Tibial nerve (tissue), 4 donors: ENCODE results near the gene RSBN1. TPM values are rescaled to one million over a fixed set of nuclear protein-coding genes. Genes with fewer than 3 reads are reported as not detected.

Experiments used
- DNase-seq, 2 donors: peaks; one replicate each; pipeline ENCODE4 v3.0.0-alpha.2; 2019; ENCODE audit warnings: low spot score in 2 of 2
- H3K27ac ChIP-seq, 4 donors: fragments of 200-600 bp; sonication (generic) in 3 of 4; one replicate each; pipeline ENCODE4 v1.5.1; 2017 to 2019; ENCODE audit warnings: mild to moderate bottlenecking in 1 of 4
- H3K27me3 ChIP-seq, 2 donors: fragments of 200-600 bp; sonication (generic) in 1 of 2; one replicate each; pipeline versions ENCODE4 v1.5.1 to v1.6.0; 2017 to 2019
- H3K36me3 ChIP-seq, 3 donors: fragments of 200-600 bp; sonication (generic); one replicate each; pipeline ENCODE4 v1.5.1; 2018 to 2019
- H3K4me1 ChIP-seq, 4 donors: fragments of 200-600 bp; sonication (generic) in 3 of 4; one replicate each; pipeline ENCODE4 v1.5.1; 2017 to 2019
- H3K4me3 ChIP-seq, 4 donors: fragments of 200-600 bp; sonication (generic) in 3 of 4; one replicate each; pipeline ENCODE4 v1.5.1; 2017 to 2019; ENCODE audit warnings: mild to moderate bottlenecking in 1 of 4, moderate library complexity in 1 of 4
- H3K9me3 ChIP-seq, 4 donors: fragments of 200-600 bp; sonication (generic) in 3 of 4; one replicate each; pipeline ENCODE4 v1.5.1; 2017 to 2019
- EP300 ChIP-seq, 2 donors: sonication (generic); formaldehyde crosslinking; IDR thresholded peaks; one replicate each; pipeline ENCODE4 v1.6.1; 2017; ENCODE audit warnings: antibody characterized with exemption in 2 of 2, mild to moderate bottlenecking in 1 of 2
- POLR2A ChIP-seq, 2 donors: fragments of 450-650 bp; IDR thresholded peaks; one replicate each; pipeline ENCODE4 v1.6.1; 2017; ENCODE audit warnings: antibody characterized with exemption in 2 of 2, mild to moderate bottlenecking in 2 of 2, moderate library complexity in 2 of 2
- WGBS, 2 donors: methylation state at CpG; one replicate each; pipeline ENCODE4 v1.1.5; 2018; 5-methylcytosine and 5-hydroxymethylcytosine counted together
- total RNA-seq, 4 donors: library from RNA; depleted of rRNA; stranded (reverse); fragments of >200 nt; gene quantifications; one replicate each; pipeline ENCODE4 v1.1.0, GENCODE V29; 2016
- TF ChIP-seq, protein P1 (sequence below), 5 experiments: fragments of 200-600 bp in 3 of 5; fragments of 450-650 bp in 2 of 5; sonication (generic) in 3 of 5; IDR thresholded peaks; one replicate each; pipeline ENCODE4 v1.5.1; 2016 to 2019; ENCODE audit warnings: antibody characterized with exemption in 5 of 5, mild to moderate bottlenecking in 3 of 5, moderate library complexity in 2 of 5

The RSBN1 gene
- total RNA-seq, 4 donors from 2014 or later, result 18.9 to 33.9 (median 28.7) TPM

DNA sequence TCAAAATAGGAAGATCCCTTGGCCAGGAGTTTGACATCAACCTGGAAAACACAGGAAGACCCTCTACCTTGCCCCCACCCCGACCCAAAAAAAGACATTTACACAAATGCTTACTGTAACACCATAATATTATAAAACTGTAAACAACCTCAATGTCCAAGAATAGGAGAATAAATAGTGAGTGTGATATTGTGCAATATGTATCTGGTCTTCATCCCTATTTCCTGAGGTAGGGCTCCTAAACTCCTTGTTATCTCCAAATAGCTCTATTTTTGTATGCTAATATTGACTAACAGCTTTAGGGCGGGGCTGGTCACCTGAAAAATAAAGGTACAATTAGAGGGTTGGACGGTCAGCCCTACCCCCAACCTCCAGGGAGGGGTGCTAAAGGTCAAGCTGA is 23.5 kb downstream of the RSBN1 start:
- Histone ChIP-seq H3K27me3 (no peaks in the 10 kb centered on the region), H3K9me3 (no peaks in the 10 kb centered on the region), H3K4me1 (peaks cover 3 to 46% (median 6%) of the 10 kb centered on the region in 4 donors), H3K36me3 (peaks cover 0 to 3% (median 0%) of the 10 kb centered on the region in 3 donors), H3K27ac (no peak overlapping the region), H3K4me3 (no peak overlapping the region)
- 87 to 88% methylated on average over 3 of the region's 3 CpGs for WGBS, 2 donors
- no peak for DNase-seq
- TF ChIP-seq, protein P1, sequence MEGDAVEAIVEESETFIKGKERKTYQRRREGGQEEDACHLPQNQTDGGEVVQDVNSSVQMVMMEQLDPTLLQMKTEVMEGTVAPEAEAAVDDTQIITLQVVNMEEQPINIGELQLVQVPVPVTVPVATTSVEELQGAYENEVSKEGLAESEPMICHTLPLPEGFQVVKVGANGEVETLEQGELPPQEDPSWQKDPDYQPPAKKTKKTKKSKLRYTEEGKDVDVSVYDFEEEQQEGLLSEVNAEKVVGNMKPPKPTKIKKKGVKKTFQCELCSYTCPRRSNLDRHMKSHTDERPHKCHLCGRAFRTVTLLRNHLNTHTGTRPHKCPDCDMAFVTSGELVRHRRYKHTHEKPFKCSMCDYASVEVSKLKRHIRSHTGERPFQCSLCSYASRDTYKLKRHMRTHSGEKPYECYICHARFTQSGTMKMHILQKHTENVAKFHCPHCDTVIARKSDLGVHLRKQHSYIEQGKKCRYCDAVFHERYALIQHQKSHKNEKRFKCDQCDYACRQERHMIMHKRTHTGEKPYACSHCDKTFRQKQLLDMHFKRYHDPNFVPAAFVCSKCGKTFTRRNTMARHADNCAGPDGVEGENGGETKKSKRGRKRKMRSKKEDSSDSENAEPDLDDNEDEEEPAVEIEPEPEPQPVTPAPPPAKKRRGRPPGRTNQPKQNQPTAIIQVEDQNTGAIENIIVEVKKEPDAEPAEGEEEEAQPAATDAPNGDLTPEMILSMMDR (IDR thresholded peaks at IDR 0.05), result no peak
- TF ChIP-seq POLR2A (IDR thresholded peaks at IDR 0.05), result no peak
- no peak for TF ChIP-seq EP300 (IDR thresholded peaks at IDR 0.05)

DNA sequence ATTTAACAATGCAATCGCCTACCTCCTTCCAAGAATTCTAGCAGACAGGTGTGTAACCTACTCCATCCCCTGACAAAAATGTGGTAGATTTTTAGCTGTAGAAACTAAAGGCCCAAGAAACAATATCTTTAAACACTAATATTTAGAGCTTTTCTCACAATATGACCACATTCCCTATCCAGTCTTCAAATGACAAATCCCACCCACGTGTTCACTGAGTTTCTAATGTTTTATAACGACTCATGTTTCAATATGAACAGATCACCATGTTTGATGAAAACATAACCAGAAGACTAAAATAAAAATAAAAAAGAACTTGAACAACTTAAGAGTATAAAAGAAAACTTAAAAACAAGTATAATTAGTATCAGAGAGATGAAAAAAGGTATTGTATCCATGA is 24.6 kb downstream of the RSBN1 start:
- Histone ChIP-seq H3K27me3 (no peaks in the 10 kb centered on the region), H3K4me3 (no peak overlapping the region), H3K27ac (no peak overlapping the region), H3K9me3 (no peaks in the 10 kb centered on the region), H3K36me3 (no peaks in the 10 kb centered on the region), H3K4me1 (peaks cover 6 to 50% (median 18%) of the 10 kb centered on the region in 4 donors)
- no peak for DNase-seq
- WGBS, 2 donors, result 68 to 74% methylated on average over 3 of the region's 3 CpGs
- TF ChIP-seq EP300 (IDR thresholded peaks at IDR 0.05), result no peak
- TF ChIP-seq, protein P1 (IDR thresholded peaks at IDR 0.05), result no peak
- TF ChIP-seq POLR2A (IDR thresholded peaks at IDR 0.05), result no peak

DNA sequence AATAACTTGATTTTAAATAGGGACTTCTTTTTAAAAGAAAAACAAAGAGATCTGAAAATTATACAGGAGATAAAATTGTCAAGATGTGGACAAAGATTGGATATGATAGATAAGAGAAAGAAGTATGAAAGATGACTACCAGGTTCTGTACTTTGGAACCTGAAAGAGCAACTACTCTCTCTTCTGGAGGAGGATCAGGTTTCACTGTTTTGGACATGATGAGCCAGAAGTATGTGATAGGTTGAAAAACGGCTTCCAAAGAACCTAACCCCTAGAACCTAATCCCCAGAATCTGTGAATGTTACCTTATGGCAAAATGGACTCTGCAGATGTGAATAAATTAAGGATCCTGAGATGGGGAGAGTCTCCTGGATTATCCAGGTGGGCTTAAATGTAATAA is 26.2 kb downstream of the RSBN1 start:
- WGBS, 2 donors, result 55 to 81% methylated on average over 1 of the region's 1 CpG
- Histone ChIP-seq H3K36me3 (no peaks in the 10 kb centered on the region), H3K27ac (no peak overlapping the region), H3K9me3 (no peaks in the 10 kb centered on the region), H3K4me3 (no peak overlapping the region), H3K27me3 (no peaks in the 10 kb centered on the region), H3K4me1 (peaks cover 6 to 60% (median 23%) of the 10 kb centered on the region in 4 donors)
- TF ChIP-seq EP300 (IDR thresholded peaks at IDR 0.05) (no peak), POLR2A (IDR thresholded peaks at IDR 0.05) (no peak)
- DNase-seq, result no peak

DNA sequence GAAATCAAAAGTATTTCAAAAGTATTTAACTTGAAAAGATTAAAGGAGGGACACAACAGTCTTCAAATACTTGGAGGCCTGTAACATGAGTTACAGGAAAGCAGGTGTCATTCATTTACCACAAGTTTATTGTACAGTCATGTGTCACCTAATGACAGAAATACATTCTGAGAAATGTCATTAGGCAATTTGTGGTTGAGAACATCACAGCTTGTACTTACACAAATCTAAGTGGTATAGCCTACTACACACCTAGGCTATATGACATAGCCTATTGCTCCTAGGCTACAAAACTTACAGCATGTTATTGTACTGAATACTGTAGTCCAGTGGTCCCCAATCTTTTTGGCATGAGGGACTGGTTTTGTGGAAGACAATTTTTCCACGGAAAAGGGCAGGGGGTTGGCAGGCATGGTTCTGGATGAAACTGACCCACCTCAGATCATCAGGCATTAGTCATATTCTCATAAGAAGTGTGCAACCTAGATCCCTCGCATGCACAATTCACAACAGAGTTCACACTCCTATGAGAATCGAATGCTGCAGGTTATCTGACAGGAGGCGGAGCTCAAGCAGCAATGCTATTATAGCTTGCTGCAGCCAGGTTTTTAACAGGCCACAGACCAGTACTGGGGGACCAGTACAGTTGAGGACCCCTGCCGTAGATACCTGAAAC is 28.0 kb downstream of the RSBN1 start:
- TF ChIP-seq EP300 (IDR thresholded peaks at IDR 0.05), result no peak
- no peak for TF ChIP-seq POLR2A (IDR thresholded peaks at IDR 0.05)
- TF ChIP-seq, protein P1 (IDR thresholded peaks at IDR 0.05), result no peak
- Histone ChIP-seq H3K9me3 (no peaks in the 10 kb centered on the region), H3K4me3 (no peak overlapping the region), H3K27ac (peak overlapping the region in 1 of 4 donors; percentile 32), H3K36me3 (no peaks in the 10 kb centered on the region), H3K4me1 (peaks cover 6 to 64% (median 23%) of the 10 kb centered on the region in 4 donors), H3K27me3 (no peaks in the 10 kb centered on the region)
- no peak for DNase-seq
- WGBS, 2 donors, result 85 to 92% methylated on average over 5 of the region's 5 CpGs

DNA sequence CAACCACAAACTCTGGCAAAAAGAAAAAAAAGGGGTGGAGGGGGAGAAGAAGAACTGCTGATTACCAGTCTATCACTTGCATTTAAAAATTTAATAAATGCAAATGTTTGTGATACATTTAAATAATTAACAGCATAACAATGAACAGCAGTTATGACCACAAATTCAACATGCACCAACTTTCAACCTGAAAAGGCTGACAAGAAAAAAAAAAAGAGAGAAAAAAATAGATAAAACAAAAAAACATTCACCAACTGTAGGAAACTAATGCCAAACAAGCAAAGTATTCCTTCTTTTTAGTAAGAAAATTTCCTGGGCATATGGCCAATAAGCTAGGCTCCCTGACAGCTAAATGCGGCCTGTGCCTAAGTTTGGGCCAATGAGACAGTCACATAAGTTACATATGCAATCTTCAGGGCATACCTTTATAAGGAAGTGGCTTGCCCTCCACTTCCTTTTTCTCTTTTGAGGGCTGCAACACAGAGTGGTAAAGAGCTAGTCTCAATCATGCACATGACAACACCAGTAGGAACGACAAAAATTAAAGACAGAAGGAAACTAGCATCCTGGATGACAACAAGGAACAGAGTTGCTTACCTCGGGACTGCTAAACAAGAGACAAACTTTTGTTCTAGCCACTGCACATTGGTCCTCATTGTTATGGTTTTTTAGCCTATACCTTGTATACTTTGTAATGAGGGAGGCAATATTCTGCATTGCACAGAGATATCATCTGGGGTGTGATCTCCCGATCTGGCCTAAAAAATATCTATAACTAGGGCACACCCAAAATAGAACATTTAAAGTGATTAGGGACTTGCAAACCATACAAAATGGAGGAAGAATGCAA is 28.8 kb downstream of the RSBN1 start:
- Histone ChIP-seq H3K27ac (peak overlapping the region in 2 of 4 donors; percentile 19 to 32), H3K27me3 (no peaks in the 10 kb centered on the region), H3K4me3 (no peak overlapping the region), H3K4me1 (peaks cover 6 to 59% (median 23%) of the 10 kb centered on the region in 4 donors), H3K36me3 (no peaks in the 10 kb centered on the region), H3K9me3 (no peaks in the 10 kb centered on the region)
- 33 to 46% methylated on average over 4 of the region's 4 CpGs for WGBS, 2 donors
- DNase-seq, result peak in 1 of 2 donors; percentile 43
- TF ChIP-seq, protein P1 (IDR thresholded peaks at IDR 0.05), result no peak
- peak in 1 of 2 donors; percentile 57 for TF ChIP-seq EP300 (IDR thresholded peaks at IDR 0.05)
